PFSK-1 (cell line): ENCODE data around the gene TMTC2.

Experiments used
- REST ChIP-seq, 2 experiments: IDR thresholded peaks; 2 replicates each; pipeline versions ENCODE4 v1.6.1 to v1.8.0; 2011 to 2012; ENCODE audit warnings: low read depth in 2 of 2, low read length in 2 of 2, control low read depth in 1 of 2, inconsistent platforms in 1 of 2, mild to moderate bottlenecking in 1 of 2, moderate library complexity in 1 of 2; ENCODE audit not compliant: insufficient read depth in 1 of 2
- TAF1 ChIP-seq: IDR thresholded peaks from 2 replicates; pipeline ENCODE4 v1.6.1; 2012; ENCODE audit warnings: low read length, control low read depth, borderline replicate concordance; ENCODE audit not compliant: insufficient read depth

GRCh38 chr12:83040339-83040738 lies 353.6 kb downstream of the TMTC2 start:
- TF ChIP-seq REST (IDR thresholded peaks at IDR 0.05; ENCODE audit: insufficient read depth in 1 of 2, low read depth in 2 of 2, low read length in 2 of 2) (no peak), TAF1 (no peak)
